IMR-90 (cell line): ENCODE data around the gene BLOC1S4. TPM values are rescaled to one million over a fixed set of nuclear protein-coding genes. Genes with fewer than 3 reads are reported as not detected.

Experiments used
- ATAC-seq: fragments of 200-7000 bp; cut with Tn5 transposase; 2 replicates; pipeline ENCODE4 v1.9.1; 2020; ENCODE audit warnings: low read depth, mild to moderate bottlenecking, moderate library complexity
- BruUV-seq: library from RNA; stranded (reverse); fragments of 400-500 nt; replicated peaks from 2 replicates; lab custom pipeline; 2021; lab: Mats Ljungman, UMichigan
- CTCF ChIA-PET: fragments of 300-600 bp; formaldehyde crosslinking; extraction: SDS; loops from one replicate; lab custom pipeline; 2021; ENCODE audit warnings: antibody characterized with exemption; lab: Yijun Ruan, JAX
- POLR2A ChIA-PET: fragments of 300-600 bp; sonication (Branson Sonifier 250); formaldehyde crosslinking; loops from one replicate; lab custom pipeline; 2022; ENCODE audit warnings: antibody characterized with exemption; ENCODE audit not compliant: unreplicated experiment; lab: Charles Lee
- DNase-seq: peaks from one replicate; pipeline ENCODE4 v3.0.0; 2013
- H2AFZ ChIP-seq: replicated peaks from 2 replicates; pipeline ENCODE3; 2013; ENCODE audit warnings: low read length, mild to moderate bottlenecking; ENCODE audit not compliant: poor library complexity
- H2AK5ac ChIP-seq: 2 replicates; pipeline ENCODE4 v1.6.1; 2013; ENCODE audit warnings: low read depth, low read length, inconsistent platforms
- H2AK9ac ChIP-seq: replicated peaks from 2 replicates; pipeline ENCODE3; 2013; ENCODE audit warnings: mild to moderate bottlenecking, low read depth, low read length, moderate library complexity; ENCODE audit not compliant: poor library complexity
- H2BK120ac ChIP-seq: 2 replicates; pipeline ENCODE4 v1.6.1; 2013; ENCODE audit warnings: low read depth, low read length, inconsistent platforms
- H2BK15ac ChIP-seq: 3 replicates; pipeline ENCODE4 v1.6.1; 2013; ENCODE audit warnings: low read depth, low read length, inconsistent platforms
- H2BK20ac ChIP-seq: 2 replicates; pipeline ENCODE4 v1.6.1; 2013; ENCODE audit warnings: low read depth, mild to moderate bottlenecking, inconsistent platforms, low read length, moderate library complexity
- H2BK5ac ChIP-seq: 2 replicates; pipeline ENCODE4 v1.6.1; 2013; ENCODE audit warnings: mild to moderate bottlenecking, low read depth, low read length, inconsistent platforms; ENCODE audit not compliant: poor library complexity, severe bottlenecking
- H3K14ac ChIP-seq: replicated peaks from 2 replicates; pipeline ENCODE4 v1.6.1; 2013; ENCODE audit warnings: low read depth, low read length, inconsistent platforms
- H3K18ac ChIP-seq: 2 replicates; pipeline ENCODE4 v1.6.1; 2013; ENCODE audit warnings: low read depth, low read length, control low read depth
- H3K23ac ChIP-seq: 2 replicates; pipeline ENCODE4 v1.6.1; 2013; ENCODE audit warnings: low read depth, low read length, inconsistent platforms
- H3K27ac ChIP-seq: 2 replicates; pipeline ENCODE4 v1.5.1; 2013; ENCODE audit warnings: mild to moderate bottlenecking, control low read depth, low read length; ENCODE audit not compliant: insufficient read depth
- H3K27me3 ChIP-seq: 2 replicates; pipeline ENCODE4 v1.6.1; 2013; ENCODE audit warnings: low read length; ENCODE audit not compliant: control insufficient read depth, insufficient read depth
- H3K36me3 ChIP-seq: 2 replicates; pipeline ENCODE4 v1.6.1; 2013; ENCODE audit warnings: low read length, mixed read lengths; ENCODE audit not compliant: control insufficient read depth, insufficient read depth
- H3K4ac ChIP-seq: 2 replicates; pipeline ENCODE4 v1.6.1; 2013; ENCODE audit warnings: low read depth, low read length, inconsistent platforms
- H3K4me1 ChIP-seq: 2 replicates; pipeline ENCODE4 v1.6.1; 2013; ENCODE audit warnings: low read length, mixed read lengths; ENCODE audit not compliant: control insufficient read depth, insufficient read depth
- H3K4me2 ChIP-seq: 2 replicates; pipeline ENCODE4 v1.6.1; 2013; ENCODE audit warnings: low read depth, mild to moderate bottlenecking, control low read depth, low read length, moderate library complexity
- H3K4me3 ChIP-seq: 2 replicates; pipeline ENCODE4 v1.5.1; 2013; ENCODE audit warnings: low read depth, mild to moderate bottlenecking, control low read depth, low read length, moderate library complexity; ENCODE audit not compliant: insufficient read depth
- H3K56ac ChIP-seq: 2 replicates; pipeline ENCODE4 v1.6.1; 2013; ENCODE audit warnings: low read length, inconsistent platforms; ENCODE audit not compliant: insufficient read depth; ENCODE audit errors: extremely low read depth
- H3K79me1 ChIP-seq, 2 experiments: 2 replicates each; pipeline ENCODE4 v1.6.1; 2013; ENCODE audit warnings: low read length in 2 of 2, inconsistent platforms in 1 of 2, low read depth in 1 of 2
- H3K9ac ChIP-seq: 2 replicates; pipeline ENCODE4 v1.6.1; 2013; ENCODE audit warnings: low read depth, low read length, control low read depth
- H3K9me1 ChIP-seq: 2 replicates; pipeline ENCODE4 v1.6.1; 2013; ENCODE audit warnings: low read length, inconsistent platforms; ENCODE audit not compliant: insufficient read depth
- H3K9me3 ChIP-seq: 2 replicates; pipeline ENCODE4 v1.6.1; 2013; ENCODE audit warnings: low read length; ENCODE audit not compliant: control insufficient read depth, insufficient read depth
- H4K20me1 ChIP-seq: 2 replicates; pipeline ENCODE4 v1.6.1; 2013; ENCODE audit warnings: low read length, inconsistent platforms; ENCODE audit not compliant: insufficient read depth
- H4K5ac ChIP-seq: 2 replicates; pipeline ENCODE4 v1.6.1; 2013; ENCODE audit warnings: mild to moderate bottlenecking, low read depth, low read length, control low read depth
- H4K8ac ChIP-seq, 2 experiments: 2 replicates each; pipeline ENCODE4 v1.6.1; 2013; ENCODE audit warnings: low read depth in 2 of 2, low read length in 2 of 2, control low read depth in 1 of 2, inconsistent platforms in 1 of 2
- H4K91ac ChIP-seq: 2 replicates; pipeline ENCODE4 v1.6.1; 2013; ENCODE audit warnings: low read depth, low read length, inconsistent platforms; ENCODE audit not compliant: insufficient read depth
- CTCF ChIP-seq: conservative IDR thresholded peaks from 2 replicates; pipeline ENCODE4 v1.5.1; 2012; ENCODE audit warnings: mild to moderate bottlenecking, low read depth, low read length, improper control_type of control experiment
- WGBS, 2 experiments: methylation state at CpG; one replicate each; pipeline versions ENCODE4 v1.1.5 to v1.1.7; 2013; ENCODE audit warnings: missing lambda C conversion rate in 2 of 2; ENCODE audit not compliant: insufficient read length in 1 of 2; ENCODE audit errors: extremely low coverage in 2 of 2; 5-methylcytosine and 5-hydroxymethylcytosine counted together
- dilution Hi-C: fragments of 300-500 bp; cut with HindIII; formaldehyde crosslinking; loops from one replicate; pipeline ENCODE4 v1.14.3; 2018; ENCODE audit warnings: low sequenced_read_pairs; ENCODE audit not compliant: unreplicated experiment
- in situ Hi-C: fragments of 300-500 bp; cut with MboI; formaldehyde crosslinking; loops from 3 replicates; pipeline ENCODE4 v1.14.3; 2019; ENCODE audit warnings: low sequenced_read_pairs, inconsistent platforms, mixed read lengths
- intact Hi-C: fragments of 100-400 bp; cut with micrococcal nuclease; formaldehyde crosslinking; loops from 2 replicates; pipeline ENCODE4 v1.10.0; 2022
- polyA plus RNA-seq, 3 experiments: library from polyadenylated mRNA; depleted of rRNA; stranded (reverse); fragments of >200 nt; gene quantifications; 2 replicates each; pipeline ENCODE4 v1.2.3, GENCODE V29; 2012; ENCODE audit warnings: low replicate concordance in 1 of 3
- total RNA-seq: library from RNA; depleted of rRNA; stranded (reverse); fragments of >200 nt; gene quantifications from 2 replicates; pipeline ENCODE4 v1.2.3, GENCODE V29; 2012

BLOC1S4 gene
- total and polyA plus RNA-seq, 2 of the 4 experiments (the other 2 are of a cell fraction), result 8.8 to 22.1 TPM

GRCh38 chr4:6753891-6754290 lies 37.9 kb downstream of the BLOC1S4 start:
- no peak overlapping the region for H3K4me3 ChIP-seq
- H4K20me1 ChIP-seq, result no peaks in the 10 kb centered on the region
- no peak overlapping the region for H3K23ac ChIP-seq
- H3K14ac ChIP-seq, result no peak overlapping the region
- no peak for ATAC-seq
- no peak overlapping the region for H2BK15ac ChIP-seq
- no peak overlapping the region for H3K27ac ChIP-seq
- ChIA-PET CTCF (no interaction called here), POLR2A (no interaction called here)
- DNase-seq, result no peak
- no TSS peak for BruUV-seq
- H2AK9ac ChIP-seq, result no peak overlapping the region
- in situ Hi-C loops, result no loop called here
- H2BK120ac ChIP-seq, result no peak overlapping the region
- no peak for TF ChIP-seq CTCF
- WGBS, 2 experiments, result no CpG with 5 or more reads among the region's 9 CpGs
- no peak overlapping the region for H4K8ac ChIP-seq
- no peak overlapping the region for H2BK20ac ChIP-seq
- no peaks in the 10 kb centered on the region; the same call in 1 of the 2 replicates for H3K9me1 ChIP-seq
- no peaks in the 10 kb centered on the region for H3K36me3 ChIP-seq
- intact Hi-C loops, result no loop called here
- H3K4ac ChIP-seq, result no peak overlapping the region
- H3K9me3 ChIP-seq, result no peaks in the 10 kb centered on the region
- no peak overlapping the region for H3K4me2 ChIP-seq
- H4K5ac ChIP-seq, result no peak overlapping the region
- peaks cover 8% of the 10 kb centered on the region for H3K4me1 ChIP-seq
- peaks cover 1% of the 10 kb centered on the region for H3K27me3 ChIP-seq
- H2AFZ ChIP-seq, result no peak overlapping the region
- no peaks in the 10 kb centered on the region for H3K79me1 ChIP-seq
- H3K9ac ChIP-seq, result no peak overlapping the region
- no peak overlapping the region for H3K56ac ChIP-seq
- H3K18ac ChIP-seq, result no peak overlapping the region
- H2BK5ac ChIP-seq, result no peak overlapping the region
- dilution Hi-C loops, result no loop called here
- H4K91ac ChIP-seq, result no peak overlapping the region
- no peak overlapping the region for H2AK5ac ChIP-seq
